Epithelial cell of proximal tubule (primary cell): Measurements from ENCODE around the gene NOP53. TPM values are rescaled to one million over a fixed set of nuclear protein-coding genes. Genes with fewer than 3 reads are reported as not detected.

Experiments used
- DNase-seq: peaks from one replicate; pipeline ENCODE4 v3.0.0-alpha.2; 2011; ENCODE audit warnings: low read depth
- H3K4me3 ChIP-seq: 2 replicates; pipeline ENCODE4 v1.5.1; 2011; ENCODE audit warnings: low read depth, mild to moderate bottlenecking, low read length
- CTCF ChIP-seq: conservative IDR thresholded peaks from 2 replicates; pipeline ENCODE4 v1.5.1; 2012; ENCODE audit warnings: low read depth, mild to moderate bottlenecking, low read length
- total RNA-seq: library from RNA; depleted of rRNA; stranded (reverse); fragments of >200 nt; gene quantifications from 2 replicates; pipeline ENCODE4 v1.2.3, GENCODE V29; 2015

Gene NOP53
- total RNA-seq: 192 and 247 TPM in 2 replicates

- TF ChIP-seq CTCF: no peak
- H3K4me3 ChIP-seq: peak within 1 kb of the TSS; percentile 75
- DNase-seq: peak; percentile 68
Observed at GRCh38 chr19:47745010-47745901, at the start of gene NOP53. NOP53 (plus strand) TSS chr19:47745546; CDS start chr19:47745560, 14 bp downstream.

GRCh38 chr19:47696635-47697034 is 48.7 kb upstream of the NOP53 start:
- no peak overlapping the region for H3K4me3 ChIP-seq
- TF ChIP-seq CTCF: no peak
- no peak for DNase-seq

- peak; percentile 99 for TF ChIP-seq CTCF
- DNase-seq: no peak
- H3K4me3 ChIP-seq: no peak overlapping the region
Observed at GRCh38 chr19:47697863-47698609, 47.3 kb upstream of the NOP53 start.

GRCh38 chr19:47698631-47699359 is 46.6 kb upstream of the NOP53 start:
- no peak for DNase-seq
- H3K4me3 ChIP-seq: no peak overlapping the region
- TF ChIP-seq CTCF: no peak

GRCh38 chr19:47699360-47699917 is 45.9 kb upstream of the NOP53 start:
- H3K4me3 ChIP-seq: no peak overlapping the region
- TF ChIP-seq CTCF: peak; percentile 78
- no peak for DNase-seq

- TF ChIP-seq CTCF: no peak
- H3K4me3 ChIP-seq: no peak overlapping the region
Observed at GRCh38 chr19:47700934-47701716, 44.2 kb upstream of the NOP53 start.

More at GRCh38 chr19:47700934-47701716, 44.2 kb upstream of the NOP53 start:
- no peak for DNase-seq
